ENCODE results near the gene IGIP. TPM values are rescaled to one million over a fixed set of nuclear protein-coding genes. Genes with fewer than 3 reads are reported as not detected.

The IGIP gene
- total RNA-seq, 1 donor from 2014 or later: 2.0 TPM

DNA sequence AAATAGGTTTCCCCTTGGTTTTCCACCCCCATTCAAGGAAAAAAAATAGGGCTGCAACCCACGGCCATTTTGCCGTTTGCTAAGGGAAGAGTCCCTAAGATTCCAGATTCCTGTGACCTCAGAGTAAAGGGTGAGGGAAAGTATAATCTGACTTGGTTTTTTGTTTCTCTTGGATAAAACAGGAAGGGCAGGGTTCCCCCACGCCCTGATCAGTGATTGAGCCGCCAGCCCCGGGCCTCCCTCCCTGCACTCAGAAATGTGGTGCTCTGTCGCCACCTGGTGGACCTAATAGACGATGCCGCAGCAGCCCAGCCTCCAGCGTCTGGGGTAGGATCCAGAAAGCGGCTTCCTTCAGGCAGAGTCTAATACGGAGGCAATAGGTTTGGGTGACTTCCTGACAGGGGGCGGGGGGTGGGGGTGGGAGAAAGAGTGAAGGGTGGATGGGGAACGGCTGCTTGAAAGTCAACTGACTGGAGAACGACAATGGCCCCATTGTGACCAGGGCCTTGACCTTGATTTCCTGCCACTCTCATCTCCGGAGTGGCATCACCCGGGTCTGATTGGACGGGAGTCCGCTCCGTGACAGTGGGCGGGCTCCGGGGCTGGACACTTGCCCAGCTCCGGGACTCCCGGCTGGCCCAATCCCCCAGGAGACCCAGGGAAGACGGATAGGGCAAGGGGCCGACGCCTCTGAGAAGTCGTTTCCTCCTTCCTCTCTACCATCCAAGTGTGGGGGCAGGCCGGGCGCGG, 31.5 kb downstream of the IGIP start:
- Mint-ChIP-seq H3K27me3 (peaks cover 30% of the 10 kb centered on the region), H3K9me3 (ENCODE audit: low read depth) (no peaks in the 10 kb centered on the region), H3K27ac (peak overlapping the region; percentile 23), H3K36me3 (ENCODE audit: insufficient read depth) (no peaks in the 10 kb centered on the region), H3K4me3 (ENCODE audit: low read depth) (peak overlapping the region; percentile 45), H3K4me1 (ENCODE audit: low read depth) (peaks cover 2% of the 10 kb centered on the region)
- TF ChIP-seq CTCF (IDR thresholded peaks at IDR 0.05; ENCODE audit: unreplicated experiment): peak; percentile 86
- peak; percentile 87 for DNase-seq (ENCODE audit: low spot score, unreplicated experiment)

- no peaks in the 10 kb centered on the region for H3K36me3 Mint-ChIP-seq (ENCODE audit: insufficient read depth)
- H3K27me3 Mint-ChIP-seq: peaks cover 23% of the 10 kb centered on the region
- no peak for TF ChIP-seq CTCF (IDR thresholded peaks at IDR 0.05; ENCODE audit: unreplicated experiment)
These were observed 33.5 kb downstream of the IGIP start for GRCh38 chr5:140159014-140159927.

DNA sequence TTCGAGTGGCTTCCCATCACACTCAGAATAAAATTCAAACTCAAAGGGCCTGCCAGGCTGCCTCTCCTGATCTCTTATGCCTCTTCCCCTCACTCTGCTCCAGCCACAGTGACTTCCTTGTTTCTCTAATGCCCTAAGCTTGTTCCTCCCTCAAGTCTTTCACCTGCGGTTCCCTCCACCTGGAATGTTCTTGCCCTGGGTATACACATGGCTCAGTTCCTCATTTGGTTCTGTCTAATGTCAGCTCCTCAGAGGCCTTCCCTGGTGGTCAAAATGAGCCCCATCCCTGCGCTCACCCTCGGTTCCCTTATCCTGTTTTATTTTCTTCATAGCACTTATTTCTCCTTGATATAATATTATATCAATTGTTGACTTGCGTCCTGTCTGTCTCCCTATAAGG, 36.5 kb downstream of the IGIP start:
- Mint-ChIP-seq H3K9me3 (ENCODE audit: low read depth) (no peaks in the 10 kb centered on the region), H3K4me3 (ENCODE audit: low read depth) (no peak overlapping the region), H3K4me1 (ENCODE audit: low read depth) (peaks cover 5% of the 10 kb centered on the region), H3K36me3 (ENCODE audit: insufficient read depth) (no peaks in the 10 kb centered on the region), H3K27me3 (peaks cover 18% of the 10 kb centered on the region), H3K27ac (no peak overlapping the region)
- TF ChIP-seq CTCF (IDR thresholded peaks at IDR 0.05; ENCODE audit: unreplicated experiment): no peak
- DNase-seq (ENCODE audit: low spot score, unreplicated experiment): no peak

More at GRCh38 chr5:140159014-140159927, 33.5 kb downstream of the IGIP start:
- Mint-ChIP-seq H3K9me3 (ENCODE audit: low read depth) (no peaks in the 10 kb centered on the region), H3K27ac (no peak overlapping the region), H3K4me3 (ENCODE audit: low read depth) (no peak overlapping the region), H3K4me1 (ENCODE audit: low read depth) (peaks cover 2% of the 10 kb centered on the region)
- DNase-seq (ENCODE audit: low spot score, unreplicated experiment): no peak

- H3K9me3 Mint-ChIP-seq (ENCODE audit: low read depth): no peaks in the 10 kb centered on the region
- H3K4me3 Mint-ChIP-seq (ENCODE audit: low read depth): no peak overlapping the region
- H3K36me3 Mint-ChIP-seq (ENCODE audit: insufficient read depth): no peaks in the 10 kb centered on the region
- TF ChIP-seq CTCF (IDR thresholded peaks at IDR 0.05; ENCODE audit: unreplicated experiment): no peak
- peaks cover 5% of the 10 kb centered on the region for H3K4me1 Mint-ChIP-seq (ENCODE audit: low read depth)
- no peak for DNase-seq (ENCODE audit: low spot score, unreplicated experiment)
- H3K27me3 Mint-ChIP-seq: peaks cover 19% of the 10 kb centered on the region
- no peak overlapping the region for H3K27ac Mint-ChIP-seq
These were observed 37.0 kb downstream of the IGIP start for GRCh38 chr5:140162781-140163180.

Measured in progenitor cell of endocrine pancreas (in vitro differentiated cells).